Duodenal mucosa (tissue), 2 donors: Measurements from ENCODE around the gene RIBC2.
A peak's percentile ranks its signal among the peaks of the same experiment; 100 is the strongest.
"Not testable (repeated sequence)": the region's sequence is repeated elsewhere in the genome, so short reads cannot be mapped to it uniquely, and the experiment has no call there.

Experiments
- H3K27ac ChIP-seq: one replicate; pipeline ENCODE4 v1.7.0; 2013; ENCODE audit warnings: low read depth, low read length
- H3K27me3 ChIP-seq, 2 donors: one replicate each; pipeline ENCODE4 v1.7.0; 2013; ENCODE audit warnings: low read length in 2 of 2, control low read depth in 1 of 2; ENCODE audit not compliant: insufficient read depth in 2 of 2, control insufficient read depth in 1 of 2
- H3K36me3 ChIP-seq, 2 donors: one replicate each; pipeline ENCODE4 v1.7.0; 2013; ENCODE audit warnings: low read length in 2 of 2, control low read depth in 1 of 2; ENCODE audit not compliant: insufficient read depth in 2 of 2, control insufficient read depth in 1 of 2
- H3K4me1 ChIP-seq, 2 donors: one replicate each; pipeline ENCODE4 v1.7.0; 2013; ENCODE audit warnings: low read length in 2 of 2, control low read depth in 1 of 2; ENCODE audit not compliant: insufficient read depth in 2 of 2, control insufficient read depth in 1 of 2
- H3K4me3 ChIP-seq, 2 donors: one replicate each; pipeline ENCODE4 v1.7.0; 2013; ENCODE audit warnings: low read length in 2 of 2, low read depth in 1 of 2
- H3K9ac ChIP-seq, 2 donors: one replicate each; pipeline ENCODE4 v1.7.0; 2013; ENCODE audit warnings: low read length in 2 of 2, low read depth in 1 of 2
- H3K9me3 ChIP-seq, 2 donors: one replicate each; pipeline ENCODE4 v1.7.0; 2013; ENCODE audit warnings: low read length in 2 of 2, control low read depth in 1 of 2; ENCODE audit not compliant: control insufficient read depth in 1 of 2

The RIBC2 gene

DNA sequence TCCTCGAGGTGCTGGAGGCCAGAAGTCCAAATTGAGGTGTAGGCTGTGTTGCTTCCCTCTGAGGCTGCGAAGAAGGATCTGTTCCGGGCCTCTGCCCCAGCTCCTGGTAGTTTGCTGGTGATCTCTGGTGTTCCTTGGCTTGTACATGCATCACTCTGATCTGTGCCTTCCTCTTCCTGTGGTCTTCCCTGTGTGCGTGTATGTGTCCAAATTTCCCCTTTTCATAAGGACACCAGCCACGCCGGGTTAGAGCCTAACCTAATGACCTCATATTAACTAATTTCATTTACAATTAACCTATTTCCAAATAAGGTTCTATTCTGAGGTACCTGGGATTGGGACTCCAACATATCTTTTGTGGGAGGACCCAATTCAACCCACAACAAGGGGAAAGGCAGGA, 21.5 kb downstream of the RIBC2 start:
- peak overlapping the region in 1 of 2 donors; percentile 33 for H3K9ac ChIP-seq
- no peaks in the 10 kb centered on the region for H3K27me3 ChIP-seq
- no peak overlapping the region for H3K27ac ChIP-seq
- no peak overlapping the region for H3K4me3 ChIP-seq
- H3K36me3 ChIP-seq: no peaks in the 10 kb centered on the region
- H3K9me3 ChIP-seq: no peaks in the 10 kb centered on the region
- H3K4me1 ChIP-seq: peaks cover 5 to 7% of the 10 kb centered on the region in 2 donors

GRCh38 chr22:45435544-45436139, 22.1 kb downstream of the RIBC2 start:
- no peaks in the 10 kb centered on the region for H3K27me3 ChIP-seq
- H3K9ac ChIP-seq: peak overlapping the region; percentile 33 to 67
- H3K27ac ChIP-seq: no peak overlapping the region
- peaks cover 6 to 9% of the 10 kb centered on the region in 2 donors for H3K4me1 ChIP-seq
- no peaks in the 10 kb centered on the region for H3K36me3 ChIP-seq
- H3K9me3 ChIP-seq: no peaks in the 10 kb centered on the region
- peak overlapping the region in 1 of 2 donors; percentile 56 for H3K4me3 ChIP-seq

DNA sequence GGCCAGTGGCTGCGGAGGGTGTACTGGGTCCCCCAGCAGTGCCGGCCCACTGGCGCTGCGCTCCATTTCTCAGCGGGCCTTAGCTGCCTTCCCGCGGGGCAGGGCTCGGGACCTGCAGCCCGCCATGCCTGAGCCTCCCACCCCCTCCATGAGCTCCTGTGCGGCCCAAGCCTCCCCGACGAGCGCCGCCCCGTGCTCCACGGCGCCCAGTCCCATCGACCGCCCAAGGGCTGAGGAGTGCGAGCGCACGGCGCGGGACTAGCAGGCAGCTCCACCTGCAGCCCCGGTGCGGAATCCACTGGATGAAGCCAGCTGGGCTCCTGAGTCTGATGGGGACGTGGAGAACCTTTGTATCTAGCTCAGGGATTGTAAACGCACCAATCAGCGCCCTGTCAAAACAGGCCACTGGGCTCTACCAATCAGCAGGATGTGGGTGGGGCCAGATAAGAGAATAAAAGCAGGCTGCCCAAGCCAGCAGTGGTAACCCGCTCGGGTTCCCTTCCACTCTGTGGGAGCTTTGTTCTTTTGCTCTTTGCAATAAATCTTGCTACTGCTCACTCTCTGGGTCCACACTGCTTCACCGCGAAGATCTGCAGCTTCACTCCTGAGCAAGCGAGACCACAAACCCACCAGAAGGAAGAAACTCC, 23.5 kb downstream of the RIBC2 start:
- H3K27ac ChIP-seq, H3K9ac ChIP-seq, H3K9me3 ChIP-seq, H3K36me3 ChIP-seq, H3K4me3 ChIP-seq, H3K27me3 ChIP-seq: not testable (repeated sequence)
- H3K4me1 ChIP-seq: peaks cover 8 to 14% of the 10 kb centered on the region in 2 donors

DNA sequence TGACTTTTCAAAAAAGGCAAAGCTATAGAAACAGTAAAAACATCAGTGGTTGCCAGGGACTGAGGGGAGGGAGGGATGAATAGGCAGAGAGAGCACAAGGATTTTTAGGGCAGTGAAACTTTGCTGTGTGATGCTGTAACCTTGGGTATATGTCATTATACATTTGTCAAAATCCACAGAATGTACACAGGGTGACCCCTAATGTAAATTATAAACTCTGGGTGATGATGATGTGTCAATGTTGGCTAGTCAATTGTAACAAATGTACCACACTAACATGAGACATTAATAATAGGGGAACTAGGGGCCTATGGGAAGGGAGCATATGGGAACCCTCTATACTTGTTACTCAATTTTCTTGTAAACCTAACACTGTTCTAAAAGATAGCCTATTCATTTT, 24.8 kb downstream of the RIBC2 start:
- H3K4me3 ChIP-seq: no peak overlapping the region

DNA sequence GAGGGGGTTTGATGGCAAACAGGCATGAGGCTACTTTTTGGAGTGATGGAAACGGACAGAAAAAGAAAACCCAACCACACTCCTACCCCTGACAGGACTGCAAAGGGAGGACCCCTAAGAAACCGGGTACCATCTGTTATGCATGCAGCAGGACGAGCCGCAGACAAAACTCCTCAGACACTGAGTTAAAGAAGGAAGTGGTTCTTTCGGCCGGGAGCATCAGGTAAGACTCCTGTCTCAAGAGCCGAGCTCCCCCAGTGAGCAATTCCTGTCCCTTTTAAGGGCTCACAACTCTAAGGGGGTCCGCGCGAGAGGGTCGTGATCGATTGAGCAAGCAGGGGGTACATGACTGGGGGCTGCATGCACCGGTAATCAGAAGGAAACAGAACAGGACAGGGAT, 27.2 kb downstream of the RIBC2 start:
- H3K27me3 ChIP-seq, H3K9ac ChIP-seq, H3K4me1 ChIP-seq, H3K9me3 ChIP-seq, H3K27ac ChIP-seq, H3K36me3 ChIP-seq, H3K4me3 ChIP-seq: not testable (repeated sequence)

More for the DNA sequence above, 24.8 kb downstream of the RIBC2 start:
- Histone ChIP-seq H3K27ac (no peak overlapping the region), H3K36me3 (no peaks in the 10 kb centered on the region), H3K9ac (no peak overlapping the region), H3K9me3 (no peaks in the 10 kb centered on the region), H3K4me1 (peaks cover 8 to 14% of the 10 kb centered on the region in 2 donors), H3K27me3 (no peaks in the 10 kb centered on the region)

GRCh38 chr22:45441138-45441537, 27.6 kb downstream of the RIBC2 start:
- H3K4me3 ChIP-seq: no peak overlapping the region
- no peaks in the 10 kb centered on the region for H3K9me3 ChIP-seq
- no peaks in the 10 kb centered on the region for H3K27me3 ChIP-seq
- H3K9ac ChIP-seq: no peak overlapping the region
- H3K36me3 ChIP-seq: no peaks in the 10 kb centered on the region
- peaks cover 3 to 6% of the 10 kb centered on the region in 2 donors for H3K4me1 ChIP-seq
- no peak overlapping the region for H3K27ac ChIP-seq

DNA sequence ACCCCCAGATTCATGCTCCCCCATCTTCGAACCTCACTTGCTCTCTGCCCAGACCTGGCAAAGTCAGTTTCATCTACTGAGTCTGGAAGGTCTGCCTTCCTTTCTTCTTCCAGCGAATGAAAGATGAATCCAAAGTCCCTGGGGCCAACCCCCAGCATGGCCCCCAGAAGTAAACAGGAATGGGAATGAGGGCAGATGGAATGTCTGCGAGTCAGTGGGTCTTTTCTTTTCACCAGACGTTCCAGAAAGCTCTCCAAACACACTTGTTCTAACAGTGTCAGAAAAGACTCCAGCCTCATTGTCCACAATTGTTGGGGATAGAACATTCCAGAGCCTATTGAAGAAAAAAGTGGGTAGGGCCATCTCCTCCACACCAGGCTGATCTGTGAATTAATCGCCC, 28.6 kb downstream of the RIBC2 start:
- H3K4me3 ChIP-seq: no peak overlapping the region
- H3K4me1 ChIP-seq: peaks cover 3 to 6% of the 10 kb centered on the region in 2 donors
- no peaks in the 10 kb centered on the region for H3K9me3 ChIP-seq
- H3K27me3 ChIP-seq: no peaks in the 10 kb centered on the region
- no peak overlapping the region for H3K9ac ChIP-seq
- no peaks in the 10 kb centered on the region for H3K36me3 ChIP-seq
- H3K27ac ChIP-seq: no peak overlapping the region

GRCh38 chr22:45444168-45444567, 30.7 kb downstream of the RIBC2 start:
- Histone ChIP-seq H3K9ac (no peak overlapping the region), H3K36me3 (no peaks in the 10 kb centered on the region), H3K9me3 (no peaks in the 10 kb centered on the region), H3K4me3 (no peak overlapping the region), H3K4me1 (peaks cover 3 to 6% of the 10 kb centered on the region in 2 donors), H3K27me3 (no peaks in the 10 kb centered on the region), H3K27ac (no peak overlapping the region)

GRCh38 chr22:45445031-45445710, 31.7 kb downstream of the RIBC2 start:
- Histone ChIP-seq H3K4me1 (peaks cover 3 to 6% of the 10 kb centered on the region in 2 donors), H3K27me3 (no peaks in the 10 kb centered on the region), H3K4me3 (no peak overlapping the region), H3K9ac (no peak overlapping the region), H3K36me3 (no peaks in the 10 kb centered on the region), H3K27ac (no peak overlapping the region), H3K9me3 (no peaks in the 10 kb centered on the region)

DNA sequence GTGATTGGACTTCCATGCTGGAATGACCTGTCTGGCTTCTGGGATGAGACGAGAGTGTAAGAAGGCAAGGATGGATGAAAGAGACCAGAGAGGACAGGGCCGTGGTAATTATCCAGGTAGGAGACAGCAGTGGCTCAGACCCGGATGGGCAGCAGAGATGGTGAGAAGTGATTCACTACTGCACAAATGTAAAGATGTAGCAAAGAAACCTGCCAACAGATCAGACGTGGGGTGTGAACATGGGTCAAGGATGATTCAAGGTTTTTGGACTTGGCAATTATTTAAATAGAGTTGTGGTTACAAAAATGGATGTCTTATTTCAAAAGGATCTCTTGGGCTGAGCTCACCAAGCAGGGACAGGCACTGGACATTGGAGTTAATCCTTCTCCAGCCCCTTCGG, 32.7 kb downstream of the RIBC2 start:
- Histone ChIP-seq H3K9ac (no peak overlapping the region), H3K36me3 (no peaks in the 10 kb centered on the region), H3K9me3 (no peaks in the 10 kb centered on the region), H3K27me3 (no peaks in the 10 kb centered on the region), H3K4me1 (no peaks in the 10 kb centered on the region), H3K4me3 (no peak overlapping the region), H3K27ac (no peak overlapping the region)
